Hepatocyte (in vitro differentiated cells): ENCODE results near the gene TLE6. TPM values are rescaled to one million over a fixed set of nuclear protein-coding genes. Genes with fewer than 3 reads are reported as not detected.
A peak's percentile ranks its signal among the peaks of the same experiment; 100 is the strongest.

Source experiments
- DNase-seq: peaks from one replicate; pipeline ENCODE4 v3.0.0-alpha.2; 2016; ENCODE audit warnings: low spot score
- H2AFZ ChIP-seq: fragments of 200-600 bp; sonication (generic); 2 replicates; pipeline ENCODE4 v1.6.0; 2016; ENCODE audit warnings: antibody characterized with exemption, mild to moderate bottlenecking
- H3K27ac ChIP-seq: fragments of 200-600 bp; sonication (generic); 2 replicates; pipeline ENCODE4 v1.5.1; 2016; ENCODE audit warnings: mild to moderate bottlenecking
- H3K27me3 ChIP-seq: fragments of 200-600 bp; sonication (generic); 2 replicates; pipeline ENCODE4 v1.6.1; 2016
- H3K36me3 ChIP-seq: fragments of 200-600 bp; sonication (generic); replicated peaks from 2 replicates; pipeline ENCODE4 v1.5.1; 2016; ENCODE audit warnings: low read depth; ENCODE audit not compliant: insufficient read depth
- H3K4me1 ChIP-seq: fragments of 200-600 bp; sonication (generic); 2 replicates; pipeline ENCODE4 v1.5.1; 2016; ENCODE audit warnings: mild to moderate bottlenecking, moderate library complexity; ENCODE audit not compliant: insufficient read depth
- H3K4me2 ChIP-seq: fragments of 200-600 bp; sonication (generic); 2 replicates; pipeline ENCODE4 v1.6.0; 2016
- H3K4me3 ChIP-seq: fragments of 200-600 bp; sonication (generic); 2 replicates; pipeline ENCODE4 v1.5.1; 2016; ENCODE audit warnings: mild to moderate bottlenecking
- H3K79me2 ChIP-seq: fragments of 200-600 bp; sonication (generic); 2 replicates; pipeline ENCODE4 v1.6.0; 2017; ENCODE audit warnings: mild to moderate bottlenecking
- H3K9me2 ChIP-seq: fragments of 200-600 bp; sonication (generic); replicated peaks from 2 replicates; pipeline ENCODE4 v1.6.0; 2017; ENCODE audit warnings: mild to moderate bottlenecking; ENCODE audit not compliant: insufficient read depth
- H3K9me3 ChIP-seq: fragments of 200-600 bp; sonication (generic); 2 replicates; pipeline ENCODE4 v1.5.1; 2016; ENCODE audit warnings: low read depth, mild to moderate bottlenecking
- H4K20me1 ChIP-seq: fragments of 200-600 bp; sonication (generic); 2 replicates; pipeline ENCODE4 v1.6.0; 2016; ENCODE audit warnings: mild to moderate bottlenecking; ENCODE audit not compliant: insufficient read depth, poor library complexity, severe bottlenecking
- CTCF ChIP-seq: fragments of 200-600 bp; sonication (generic); IDR thresholded peaks from 2 replicates; pipeline ENCODE4 v1.5.1; 2016; ENCODE audit warnings: antibody characterized with exemption, mild to moderate bottlenecking; ENCODE audit not compliant: poor library complexity
- EZH2 ChIP-seq: fragments of 200-600 bp; sonication (generic); IDR thresholded peaks from 2 replicates; pipeline ENCODE4 v1.6.1; 2016; ENCODE audit warnings: antibody characterized with exemption, mild to moderate bottlenecking, borderline replicate concordance
- EZH2phosphoT487 ChIP-seq: fragments of 200-600 bp; sonication (generic); IDR thresholded peaks from one replicate; pipeline ENCODE4 v1.6.1; 2018; ENCODE audit warnings: antibody characterized with exemption, mild to moderate bottlenecking, low read depth, moderate library complexity; ENCODE audit not compliant: unreplicated experiment, severe bottlenecking
- WGBS: methylation state at CpG from one replicate; pipeline ENCODE4 v1.1.6; 2016; ENCODE audit warnings: low lambda C conversion rate; ENCODE audit errors: missing lambda C conversion rate; 5-methylcytosine and 5-hydroxymethylcytosine counted together
- polyA plus RNA-seq: library from polyadenylated mRNA; unstranded; fragments of >200 nt; fragmentation: Nextera tagmentation; extraction: Ambion mirVana; gene quantifications from 2 replicates; pipeline ENCODE4 v1.2.1, GENCODE V29; 2016
- total RNA-seq: library from RNA; depleted of rRNA; stranded (reverse); fragments of >200 nt; gene quantifications from 2 replicates; pipeline ENCODE4 v1.2.3, GENCODE V29; 2014

The TLE6 gene
- total and polyA plus RNA-seq, 2 experiments from 2014 or later, result 1.2 to 4.7 TPM

DNA sequence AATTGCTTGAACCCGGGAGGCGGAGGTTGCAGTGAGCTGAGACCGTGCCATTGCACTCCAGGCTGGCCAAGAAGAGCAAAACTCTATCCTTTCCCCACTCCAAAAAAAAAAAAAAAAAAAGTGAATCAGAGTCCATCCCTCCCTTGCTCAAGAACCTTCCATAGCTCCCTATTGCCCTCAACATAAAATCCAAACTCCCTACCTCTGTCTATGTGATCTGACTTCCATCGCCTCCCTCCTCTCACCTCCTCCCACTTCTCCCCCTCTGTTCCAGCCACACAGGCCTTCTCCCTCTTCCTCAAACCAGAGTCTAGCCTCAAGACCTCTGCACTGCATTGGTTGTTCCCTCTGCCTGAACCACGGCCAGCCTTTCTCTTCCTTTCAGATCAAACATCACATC is 61.8 kb downstream of the TLE6 start:
- H3K9me2 ChIP-seq, result no peaks in the 10 kb centered on the region
- no peaks in the 10 kb centered on the region for H3K79me2 ChIP-seq
- H3K4me1 ChIP-seq, result peaks cover 21% of the 10 kb centered on the region
- no peak for TF ChIP-seq EZH2
- no peak for TF ChIP-seq EZH2phosphoT487
- no peak for TF ChIP-seq CTCF
- H2AFZ ChIP-seq, result no peak overlapping the region
- H4K20me1 ChIP-seq, result no peaks in the 10 kb centered on the region
- H3K4me3 ChIP-seq, result no peak overlapping the region
- no peak overlapping the region for H3K4me2 ChIP-seq
- H3K27me3 ChIP-seq, result no peaks in the 10 kb centered on the region
- 94% methylated on average over 5 of the region's 5 CpGs for WGBS
- no peak overlapping the region for H3K27ac ChIP-seq
- no peaks in the 10 kb centered on the region for H3K36me3 ChIP-seq
- no peaks in the 10 kb centered on the region for H3K9me3 ChIP-seq
- no peak for DNase-seq

DNA sequence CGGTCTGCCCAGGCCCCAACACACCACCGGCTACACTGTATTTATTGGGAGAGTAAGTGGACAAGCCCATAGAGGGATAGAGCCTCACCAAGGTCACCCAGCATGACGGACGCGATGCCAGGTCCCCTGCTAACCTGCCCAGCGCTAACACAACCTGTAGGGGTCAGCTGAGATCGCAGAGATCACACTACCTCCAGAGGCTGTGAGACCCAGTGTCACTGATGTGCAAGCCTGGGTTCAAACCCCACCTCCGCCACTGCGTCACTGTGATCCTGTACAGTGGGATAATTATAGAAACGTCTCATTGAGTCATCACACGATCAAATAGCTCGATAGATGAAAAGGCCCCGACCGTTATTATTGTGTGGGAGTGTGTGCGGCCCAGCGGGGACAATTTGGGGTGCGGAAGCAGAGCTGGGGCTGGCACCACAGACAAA is 62.3 kb downstream of the TLE6 start:
- Histone ChIP-seq H3K9me2 (no peaks in the 10 kb centered on the region), H3K9me3 (no peaks in the 10 kb centered on the region), H2AFZ (no peak overlapping the region), H3K27me3 (no peaks in the 10 kb centered on the region), H3K4me2 (no peak overlapping the region), H3K4me1 (peaks cover 15% of the 10 kb centered on the region), H3K79me2 (no peaks in the 10 kb centered on the region), H4K20me1 (no peaks in the 10 kb centered on the region), H3K27ac (no peak overlapping the region), H3K36me3 (no peaks in the 10 kb centered on the region), H3K4me3 (no peak overlapping the region)
- no peak for DNase-seq
- 84% methylated on average over 17 of the region's 17 CpGs for WGBS
- TF ChIP-seq EZH2, result no peak
- TF ChIP-seq CTCF, result no peak
- no peak for TF ChIP-seq EZH2phosphoT487

GRCh38 chr19:3041327-3041726 is 64.0 kb downstream of the TLE6 start:
- no peaks in the 10 kb centered on the region for H4K20me1 ChIP-seq
- H3K27me3 ChIP-seq, result no peaks in the 10 kb centered on the region
- H3K27ac ChIP-seq, result peak overlapping the region; percentile 97
- H3K4me3 ChIP-seq, result no peak overlapping the region
- no peak overlapping the region for H2AFZ ChIP-seq
- WGBS, result 65% methylated on average over 12 of the region's 12 CpGs
- H3K4me2 ChIP-seq, result peak overlapping the region; percentile 82
- H3K79me2 ChIP-seq, result no peaks in the 10 kb centered on the region
- no peak for DNase-seq
- TF ChIP-seq EZH2phosphoT487 (no peak), CTCF (no peak), EZH2 (no peak)
- H3K4me1 ChIP-seq, result peaks cover 10% of the 10 kb centered on the region
- no peaks in the 10 kb centered on the region for H3K9me2 ChIP-seq
- H3K36me3 ChIP-seq, result no peaks in the 10 kb centered on the region
- no peaks in the 10 kb centered on the region for H3K9me3 ChIP-seq
